Kidney (tissue), 14 donors: ENCODE results near the gene AARS2. TPM values are rescaled to one million over a fixed set of nuclear protein-coding genes. Genes with fewer than 3 reads are reported as not detected.

Experiments used
- DNase-seq, 5 donors: peaks; one replicate each; pipeline ENCODE4 v3.0.0-alpha.2; 2013 to 2020
- FAIRE-seq: peaks from 2 replicates; lab custom pipeline; 2012; peaks lifted over from hg19 to GRCh38; lab: Jason Lieb, UNC
- H3K27ac ChIP-seq, 2 donors: one replicate each; pipeline ENCODE4 v1.7.0; 2013; ENCODE audit warnings: low read depth in 2 of 2, low read length in 2 of 2, inconsistent platforms in 1 of 2
- H3K27me3 ChIP-seq: one replicate; pipeline ENCODE4 v1.7.1; 2013; ENCODE audit warnings: low read length, inconsistent platforms; ENCODE audit not compliant: control insufficient read depth, insufficient read depth
- H3K36me3 ChIP-seq, 3 donors: one replicate each; pipeline versions ENCODE4 v1.7.0 to v1.7.1; 2013; ENCODE audit warnings: low read length in 3 of 3, control low read depth in 1 of 3, inconsistent platforms in 1 of 3; ENCODE audit not compliant: insufficient read depth in 3 of 3, control insufficient read depth in 2 of 3
- H3K4me1 ChIP-seq, 3 donors: one replicate each; pipeline versions ENCODE4 v1.7.0 to v1.7.1; 2013; ENCODE audit warnings: low read length in 3 of 3, inconsistent platforms in 1 of 3, low read depth in 1 of 3; ENCODE audit not compliant: control insufficient read depth in 2 of 3, insufficient read depth in 2 of 3
- H3K4me3 ChIP-seq, 3 donors: one replicate each; pipeline versions ENCODE4 v1.7.0 to v1.8.1; 2013; ENCODE audit warnings: low read length in 3 of 3, control low read depth in 1 of 3, inconsistent platforms in 1 of 3
- H3K9ac ChIP-seq, 3 donors: one replicate each; pipeline versions ENCODE4 v1.7.0 to v1.7.1; 2013; ENCODE audit warnings: low read length in 3 of 3, control low read depth in 1 of 3, inconsistent platforms in 1 of 3
- H3K9me3 ChIP-seq, 3 donors: one replicate each; pipeline versions ENCODE4 v1.7.0 to v1.7.1; 2013; ENCODE audit warnings: low read length in 3 of 3, control low read depth in 1 of 3, inconsistent platforms in 1 of 3; ENCODE audit not compliant: control insufficient read depth in 2 of 3, insufficient read depth in 1 of 3
- CTCF ChIP-seq: IDR thresholded peaks from 3 replicates; pipeline ENCODE4 v1.5.1; 2012; ENCODE audit warnings: mild to moderate bottlenecking, moderate library complexity, borderline replicate concordance; ENCODE audit not compliant: insufficient read depth; ENCODE audit errors: extremely low read depth
- intact Hi-C: fragments of 100-400 bp; cut with DNase I; formaldehyde crosslinking; loops from one replicate; pipeline ENCODE4 v1.11.1; 2022
- polyA plus RNA-seq: library from polyadenylated mRNA; stranded (reverse); fragments of 350-450 nt; fragmentation: Illumina TruSeq; extraction: RNeasy Lipid Tissue Mini Kit (QIAGEN cat#74804); gene quantifications from one replicate; pipeline ENCODE4 v1.2.3, GENCODE V29; 2014; ENCODE audit warnings: low read depth, low replicate concordance; ENCODE audit not compliant: insufficient read depth
- total RNA-seq: library from RNA; stranded (reverse); fragmentation: NEBNext Ultra II Directional; extraction: Animal tissue kit (Norgen Biotek cat#: 25700); gene quantifications from one replicate; pipeline ENCODE4 v1.2.1, GENCODE V29; 2021
- donor health status: control.
- donor health status: control.
- donor health status: control.
- donor health status: control.
- donor health status: control.
- donor health status: DM: yes; HTN: yes; CAD: no.
- donor health status: Normal renal cell carcinoma (clear cell type).

Gene AARS2
- total and polyA plus RNA-seq, 2 donors from 2014 or later: 5.4 to 12.6 TPM

- no peaks in the 10 kb centered on the region for H3K9me3 ChIP-seq
- TF ChIP-seq CTCF: no peak
- peaks cover 0 to 13% (median 10%) of the 10 kb centered on the region in 3 donors for H3K36me3 ChIP-seq
- H3K4me1 ChIP-seq: peaks cover 0 to 29% (median 13%) of the 10 kb centered on the region in 3 donors
- FAIRE-seq (no peak), DNase-seq (no peak)
- intact Hi-C loops: no loop called here
- no peak overlapping the region for H3K4me3 ChIP-seq
- H3K27ac ChIP-seq: no peak overlapping the region
- H3K27me3 ChIP-seq: no peaks in the 10 kb centered on the region
- no peak overlapping the region for H3K9ac ChIP-seq
Measured at GRCh38 chr6:44258921-44259320, 54.2 kb downstream of the AARS2 start.

GRCh38 chr6:44258325-44258863, 54.8 kb downstream of the AARS2 start:
- Histone ChIP-seq H3K4me3 (no peak overlapping the region), H3K9ac (no peak overlapping the region), H3K27ac (no peak overlapping the region), H3K4me1 (peaks cover 0 to 24% (median 8%) of the 10 kb centered on the region in 3 donors), H3K27me3 (no peaks in the 10 kb centered on the region), H3K36me3 (peaks cover 0 to 17% (median 10%) of the 10 kb centered on the region in 3 donors), H3K9me3 (no peaks in the 10 kb centered on the region)
- intact Hi-C loops: no loop called here
- no peak for TF ChIP-seq CTCF
- DNase-seq (no peak), FAIRE-seq (no peak)

GRCh38 chr6:44257753-44258324, 55.3 kb downstream of the AARS2 start:
- intact Hi-C loops: no loop called here
- FAIRE-seq: no peak
- peak overlapping the region in 2 of 3 donors; percentile 69 to 83 for H3K9ac ChIP-seq

More at GRCh38 chr6:44257753-44258324, 55.3 kb downstream of the AARS2 start:
- peaks cover 0 to 19% (median 3%) of the 10 kb centered on the region in 3 donors for H3K4me1 ChIP-seq
- peaks cover 0 to 22% (median 16%) of the 10 kb centered on the region in 3 donors for H3K36me3 ChIP-seq
- peak overlapping the region; percentile 25 to 79 for H3K27ac ChIP-seq
- no peak for TF ChIP-seq CTCF
- peak overlapping the region; percentile 25 to 71 (median 65) for H3K4me3 ChIP-seq
- no peaks in the 10 kb centered on the region for H3K27me3 ChIP-seq
- no peak for DNase-seq
- no peaks in the 10 kb centered on the region for H3K9me3 ChIP-seq
